H9 (cell line): ENCODE data around the gene ZNF71. TPM values are rescaled to one million over a fixed set of nuclear protein-coding genes. Genes with fewer than 3 reads are reported as not detected.

ENCODE experiments used
- DNase-seq: peaks from one replicate; pipeline ENCODE4 v3.0.0-alpha.2; 2017
- H2AFZ ChIP-seq: one replicate; pipeline ENCODE4 v1.6.1; 2013; ENCODE audit warnings: mild to moderate bottlenecking, low read length, control low read depth, moderate library complexity
- H2AK5ac ChIP-seq: 2 replicates; pipeline ENCODE4 v1.6.1; 2013; ENCODE audit warnings: low read length, control low read depth, mixed read lengths; ENCODE audit not compliant: insufficient read length
- H2BK120ac ChIP-seq: one replicate; pipeline ENCODE4 v1.6.1; 2013; ENCODE audit warnings: low read depth, mild to moderate bottlenecking, low read length, control low read depth, inconsistent platforms; ENCODE audit not compliant: poor library complexity, severe bottlenecking
- H2BK12ac ChIP-seq: 2 replicates; pipeline ENCODE4 v1.6.1; 2013; ENCODE audit warnings: low read length, control low read depth, mixed read lengths, low read depth; ENCODE audit not compliant: insufficient read length
- H2BK15ac ChIP-seq: 2 replicates; pipeline ENCODE4 v1.6.1; 2013; ENCODE audit warnings: low read depth, low read length, control low read depth
- H2BK20ac ChIP-seq: one replicate; pipeline ENCODE4 v1.6.1; 2013; ENCODE audit warnings: low read depth, mild to moderate bottlenecking, low read length, control low read depth, inconsistent platforms; ENCODE audit not compliant: poor library complexity, severe bottlenecking
- H2BK5ac ChIP-seq: 2 replicates; pipeline ENCODE4 v1.6.1; 2013; ENCODE audit warnings: low read length, control low read depth, mixed read lengths; ENCODE audit not compliant: insufficient read length
- H3K14ac ChIP-seq: 2 replicates; pipeline ENCODE4 v1.6.1; 2013; ENCODE audit warnings: low read length, control low read depth; ENCODE audit not compliant: insufficient read depth
- H3K18ac ChIP-seq: 2 replicates; pipeline ENCODE4 v1.6.1; 2013; ENCODE audit warnings: low read depth, mild to moderate bottlenecking, mixed read lengths, low read length, control low read depth; ENCODE audit not compliant: insufficient read length
- H3K23ac ChIP-seq: 2 replicates; pipeline ENCODE4 v1.6.1; 2013; ENCODE audit warnings: low read length, control low read depth, mixed read lengths, low read depth; ENCODE audit not compliant: insufficient read length
- H3K23me2 ChIP-seq: 2 replicates; pipeline ENCODE4 v1.6.1; 2013; ENCODE audit warnings: low read depth, mild to moderate bottlenecking, mixed read lengths, low read length, control low read depth; ENCODE audit not compliant: insufficient read length, poor library complexity, severe bottlenecking
- H3K27ac ChIP-seq: 2 replicates; pipeline ENCODE4 v1.5.1; 2013; ENCODE audit warnings: low read length, control low read depth, mixed read lengths, low read depth; ENCODE audit not compliant: insufficient read length
- H3K27me3 ChIP-seq: 2 replicates; pipeline ENCODE4 v1.6.1; 2013; ENCODE audit warnings: low read length, control low read depth, inconsistent platforms; ENCODE audit not compliant: insufficient read depth
- H3K4ac ChIP-seq: 2 replicates; pipeline ENCODE4 v1.6.1; 2013; ENCODE audit warnings: low read depth, mild to moderate bottlenecking, control low read depth, inconsistent platforms, low read length, moderate library complexity
- H3K4me1 ChIP-seq: 2 replicates; pipeline ENCODE4 v1.6.1; 2013; ENCODE audit warnings: low read length, control low read depth, inconsistent platforms; ENCODE audit not compliant: insufficient read depth
- H3K4me2 ChIP-seq: 2 replicates; pipeline ENCODE4 v1.6.1; 2013; ENCODE audit warnings: low read length, control low read depth, mixed read lengths; ENCODE audit not compliant: insufficient read length, insufficient read depth
- H3K56ac ChIP-seq: 2 replicates; pipeline ENCODE4 v1.6.1; 2013; ENCODE audit warnings: low read depth, mild to moderate bottlenecking, mixed read lengths, low read length, control low read depth; ENCODE audit not compliant: insufficient read length
- H3K79me1 ChIP-seq: 2 replicates; pipeline ENCODE4 v1.6.1; 2013; ENCODE audit warnings: low read depth, mild to moderate bottlenecking, moderate library complexity, low read length, control low read depth, inconsistent platforms; ENCODE audit not compliant: insufficient read depth, poor library complexity, severe bottlenecking
- H3K79me2 ChIP-seq: 2 replicates; pipeline ENCODE4 v1.6.1; 2013; ENCODE audit warnings: low read length, control low read depth, inconsistent platforms; ENCODE audit not compliant: insufficient read depth
- H3K9ac ChIP-seq: 2 replicates; pipeline ENCODE4 v1.6.1; 2013; ENCODE audit warnings: low read length, control low read depth, mixed read lengths; ENCODE audit not compliant: insufficient read length; ENCODE audit errors: extremely low read depth
- H3K9me3 ChIP-seq: one replicate; pipeline ENCODE4 v1.6.1; 2013; ENCODE audit warnings: low read depth, low read length, inconsistent platforms; ENCODE audit not compliant: control insufficient read depth
- H3T11ph ChIP-seq: one replicate; pipeline ENCODE4 v1.6.1; 2013; ENCODE audit warnings: mild to moderate bottlenecking, low read length, control low read depth, inconsistent platforms
- H4K20me1 ChIP-seq: one replicate; pipeline ENCODE4 v1.6.1; 2013; ENCODE audit not compliant: control insufficient read depth, insufficient read length, insufficient read depth
- H4K5ac ChIP-seq: 2 replicates; pipeline ENCODE4 v1.6.1; 2013; ENCODE audit warnings: low read depth, mild to moderate bottlenecking, mixed read lengths, low read length, control low read depth; ENCODE audit not compliant: insufficient read length
- H4K8ac ChIP-seq: replicated peaks from 2 replicates; pipeline ENCODE4 v1.6.1; 2013; ENCODE audit warnings: low read length, control low read depth, mixed read lengths, low read depth; ENCODE audit not compliant: insufficient read length
- H4K91ac ChIP-seq: 2 replicates; pipeline ENCODE4 v1.6.1; 2013; ENCODE audit warnings: low read depth, mild to moderate bottlenecking, moderate library complexity, mixed read lengths, low read length, control low read depth; ENCODE audit not compliant: insufficient read length
- H3K27ac Mint-ChIP-seq, 3 experiments: 2 replicates in 2 of 3; 3 replicates in 1 of 3; pipeline ENCODE4 v1.8.0; 2020 to 2021; ENCODE audit warnings: mixed read lengths in 3 of 3, mild to moderate bottlenecking in 1 of 3, moderate library complexity in 1 of 3
- H3K27me3 Mint-ChIP-seq: 2 replicates; pipeline ENCODE4 v1.8.0; 2021; ENCODE audit warnings: low read depth, mild to moderate bottlenecking, moderate library complexity, mixed read lengths
- H3K36me3 Mint-ChIP-seq, 3 experiments: 2 replicates in 2 of 3; 3 replicates in 1 of 3; pipeline ENCODE4 v1.8.0; 2020 to 2021; ENCODE audit warnings: low read depth in 3 of 3, mixed read lengths in 3 of 3; ENCODE audit not compliant: insufficient read depth in 1 of 3
- H3K4me1 Mint-ChIP-seq, 2 experiments: 2 replicates each; pipeline ENCODE4 v1.8.0; 2020; ENCODE audit warnings: mixed read lengths in 2 of 2
- H3K4me3 Mint-ChIP-seq, 2 experiments: 2 replicates in 1 of 2; 3 replicates in 1 of 2; pipeline ENCODE4 v1.8.0; 2020 to 2021; ENCODE audit warnings: mild to moderate bottlenecking in 2 of 2, mixed read lengths in 2 of 2, moderate library complexity in 1 of 2
- H3K9me3 Mint-ChIP-seq, 2 experiments: 2 replicates in 1 of 2; 3 replicates in 1 of 2; pipeline ENCODE4 v1.8.0; 2020; ENCODE audit warnings: mild to moderate bottlenecking in 2 of 2, mixed read lengths in 2 of 2, moderate library complexity in 1 of 2
- WGBS: extraction: QIAGEN DNeasy Blood & Tissue Kit; methylation state at CpG from one replicate; pipeline ENCODE4 v1.1.7; 2013; ENCODE audit warnings: missing lambda C conversion rate, low lambda C conversion rate, mixed read lengths; ENCODE audit not compliant: insufficient read length; ENCODE audit errors: extremely low coverage; 5-methylcytosine and 5-hydroxymethylcytosine counted together
- total RNA-seq: library from RNA; stranded (reverse); gene quantifications from 2 replicates; pipeline ENCODE4 v1.2.1, GENCODE V29; 2021
- TF ChIP-seq, protein P1 (sequence below): fragments of 200-600 bp; sonication (generic); conservative IDR thresholded peaks from 3 replicates; pipeline ENCODE4 v1.8.0; 2021; ENCODE audit warnings: antibody characterized with exemption, mild to moderate bottlenecking

Gene ZNF71
- total RNA-seq, 1 experiment from 2014 or later = 7.2 TPM

DNA sequence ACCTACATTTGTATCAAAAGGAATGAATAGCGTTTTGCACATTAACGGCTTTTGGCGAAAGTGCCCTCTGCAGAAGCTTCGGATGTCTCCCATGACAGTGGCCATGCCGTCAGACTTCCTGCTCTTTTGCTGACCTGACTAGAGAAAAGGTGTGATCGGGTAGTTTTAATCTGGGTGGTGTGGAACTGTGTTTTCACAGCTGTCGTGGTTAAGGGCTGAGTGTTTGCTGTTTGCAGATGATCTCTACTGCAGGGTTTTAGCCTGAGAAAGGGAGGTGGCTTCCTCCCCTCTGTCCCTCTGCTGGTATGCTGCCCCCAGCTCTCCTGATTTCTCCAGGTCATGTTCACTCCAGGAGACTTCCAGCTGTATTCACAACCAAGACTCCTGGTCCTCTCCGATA lies 22.4 kb downstream of the ZNF71 start:
- H4K20me1 ChIP-seq = no peaks in the 10 kb centered on the region
- H4K5ac ChIP-seq = no peak overlapping the region
- peaks cover 27% of the 10 kb centered on the region for H3K9me3 ChIP-seq
- no peaks in the 10 kb centered on the region for H3K4me1 ChIP-seq
- no peak overlapping the region for H3K4me2 ChIP-seq
- TF ChIP-seq, protein P1, sequence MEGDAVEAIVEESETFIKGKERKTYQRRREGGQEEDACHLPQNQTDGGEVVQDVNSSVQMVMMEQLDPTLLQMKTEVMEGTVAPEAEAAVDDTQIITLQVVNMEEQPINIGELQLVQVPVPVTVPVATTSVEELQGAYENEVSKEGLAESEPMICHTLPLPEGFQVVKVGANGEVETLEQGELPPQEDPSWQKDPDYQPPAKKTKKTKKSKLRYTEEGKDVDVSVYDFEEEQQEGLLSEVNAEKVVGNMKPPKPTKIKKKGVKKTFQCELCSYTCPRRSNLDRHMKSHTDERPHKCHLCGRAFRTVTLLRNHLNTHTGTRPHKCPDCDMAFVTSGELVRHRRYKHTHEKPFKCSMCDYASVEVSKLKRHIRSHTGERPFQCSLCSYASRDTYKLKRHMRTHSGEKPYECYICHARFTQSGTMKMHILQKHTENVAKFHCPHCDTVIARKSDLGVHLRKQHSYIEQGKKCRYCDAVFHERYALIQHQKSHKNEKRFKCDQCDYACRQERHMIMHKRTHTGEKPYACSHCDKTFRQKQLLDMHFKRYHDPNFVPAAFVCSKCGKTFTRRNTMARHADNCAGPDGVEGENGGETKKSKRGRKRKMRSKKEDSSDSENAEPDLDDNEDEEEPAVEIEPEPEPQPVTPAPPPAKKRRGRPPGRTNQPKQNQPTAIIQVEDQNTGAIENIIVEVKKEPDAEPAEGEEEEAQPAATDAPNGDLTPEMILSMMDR = no peak
- no peak overlapping the region for H2BK20ac ChIP-seq
- H3K4ac ChIP-seq = no peak overlapping the region
- Mint-ChIP-seq H3K9me3 (peaks cover 94 to 97% of the 10 kb centered on the region in 2 experiments), H3K4me1 (no peaks in the 10 kb centered on the region), H3K36me3 (peaks cover 80 to 94% (median 90%) of the 10 kb centered on the region in 3 experiments), H3K27ac (no peak overlapping the region), H3K4me3 (no peak overlapping the region), H3K27me3 (peaks cover 1% of the 10 kb centered on the region)
- H2AK5ac ChIP-seq = no peak overlapping the region
- H2BK120ac ChIP-seq = no peak overlapping the region
- H3T11ph ChIP-seq = no peak overlapping the region
- no peak overlapping the region for H3K9ac ChIP-seq
- DNase-seq = no peak
- H3K18ac ChIP-seq = no peak overlapping the region
- H3K14ac ChIP-seq = no peak overlapping the region
- H4K91ac ChIP-seq = no peak overlapping the region
- H3K27me3 ChIP-seq = no peaks in the 10 kb centered on the region
- H4K8ac ChIP-seq = no peak overlapping the region
- H3K79me1 ChIP-seq = no peaks in the 10 kb centered on the region
- H2BK15ac ChIP-seq = no peak overlapping the region
- no peaks in the 10 kb centered on the region; the same call in 1 of the 2 replicates for H3K79me2 ChIP-seq
- no peak overlapping the region for H2BK5ac ChIP-seq
- no peak overlapping the region for H2AFZ ChIP-seq
- no peak overlapping the region for H2BK12ac ChIP-seq
- H3K56ac ChIP-seq = no peak overlapping the region
- H3K23ac ChIP-seq = no peak overlapping the region
- no peaks in the 10 kb centered on the region for H3K23me2 ChIP-seq
- no CpG with 5 or more reads among the region's 8 CpGs for WGBS
- no peak overlapping the region for H3K27ac ChIP-seq
